ENCODE results near the gene DOHH. TPM values are rescaled to one million over a fixed set of nuclear protein-coding genes. Genes with fewer than 3 reads are reported as not detected.
A peak's percentile ranks its signal among the peaks of the same experiment; 100 is the strongest.

DOHH gene
- total and polyA plus RNA-seq, 2 donors (not counting 3 experiments of a cell fraction or from before 2014, with no cell fraction given): 8.7 to 15.2 TPM

DNA sequence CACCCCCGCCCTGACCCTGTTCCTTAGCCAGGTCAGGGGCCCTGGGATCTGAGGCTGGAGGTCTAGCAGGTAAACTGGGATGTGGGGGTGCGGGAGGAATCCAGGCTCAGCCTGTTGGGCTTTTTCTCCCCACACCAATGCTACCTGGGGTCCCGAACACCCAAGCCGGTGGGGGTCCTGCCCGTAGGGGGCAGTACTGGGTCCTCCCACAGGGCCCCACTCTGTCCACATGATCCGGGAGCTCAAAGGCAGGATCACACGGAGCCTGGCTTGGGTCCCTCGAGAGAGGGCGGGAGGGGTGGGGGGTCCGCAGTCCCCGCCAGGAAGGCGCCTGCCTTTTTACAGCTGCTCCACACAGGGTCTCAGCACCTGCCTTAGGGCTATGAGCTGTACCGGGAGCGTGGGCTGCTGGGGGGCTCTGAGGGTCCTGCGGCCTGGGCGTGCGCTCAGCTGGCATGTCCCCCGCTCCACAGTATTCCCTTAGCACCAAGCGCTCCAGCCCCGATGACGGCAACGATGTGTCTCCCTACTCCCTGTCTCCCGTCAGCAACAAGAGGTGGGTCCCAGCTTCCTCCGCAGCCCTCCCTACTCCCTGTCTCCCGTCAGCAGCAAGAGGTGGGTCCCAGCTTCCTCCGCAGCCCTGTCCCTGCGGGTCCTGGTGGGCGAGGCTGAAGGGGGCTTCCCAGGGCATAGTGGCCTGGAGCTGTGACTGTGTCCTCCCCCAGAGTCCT, 26.2 kb upstream of the DOHH start:
- POLR2A ChIA-PET: no interaction called here
- H3K27ac ChIP-seq (ENCODE audit: insufficient read depth, low read depth, low read length): no peak overlapping the region
- no peaks in the 10 kb centered on the region for H4K20me1 ChIP-seq (replicated peaks; ENCODE audit: control insufficient read depth, extremely low read depth, insufficient read depth, low read length)
- H3K9me1 ChIP-seq (replicated peaks; ENCODE audit: control insufficient read depth, extremely low read depth, insufficient read depth, low read length): no peaks in the 10 kb centered on the region
- CTCF ChIA-PET: interaction anchor here (1.0 to 1.4 kb wide), 2 partner anchors 18 to 96 kb away, joined by 3 to 5 read pairs; no protein-coding TSS in a partner anchor
- H3K9ac ChIP-seq (replicated peaks; ENCODE audit: extremely low read depth, insufficient read depth, low read length): no peak overlapping the region
- DNase-seq (ENCODE audit: low read depth, low spot score) (no peak), FAIRE-seq (no peak)
- no peak overlapping the region for H3K4me3 ChIP-seq (replicated peaks in 1 of 3; ENCODE audit: insufficient read depth in 1 of 3, low read depth in 1 of 3, low read length in 3 of 3)
- H3K36me3 ChIP-seq (ENCODE audit: control insufficient read depth in 2 of 2, extremely low read depth in 1 of 2, insufficient read depth in 2 of 2, low read length in 2 of 2): peaks cover 5 to 51% of the 10 kb centered on the region in 2 experiments
- no TSS peak for BruUV-seq (replicated peaks)
- intact Hi-C loops (cut with micrococcal nuclease): no loop called here
- H3K9me3 ChIP-seq (replicated peaks; ENCODE audit: control insufficient read depth, insufficient read depth, low read length): no peaks in the 10 kb centered on the region
- dilution Hi-C loops (cut with MboI; ENCODE audit: extremely low pct_ligation_motif_present, low sequenced_read_pairs): no loop called here
- no peaks in the 10 kb centered on the region for H3K4me1 ChIP-seq (ENCODE audit: control insufficient read depth, extremely low read depth, insufficient read depth, low read length)
- no peak for TF ChIP-seq FOS (IDR thresholded peaks at IDR 0.05; ENCODE audit: borderline replicate concordance, insufficient read depth, low read length)
- TF ChIP-seq, protein P1, sequence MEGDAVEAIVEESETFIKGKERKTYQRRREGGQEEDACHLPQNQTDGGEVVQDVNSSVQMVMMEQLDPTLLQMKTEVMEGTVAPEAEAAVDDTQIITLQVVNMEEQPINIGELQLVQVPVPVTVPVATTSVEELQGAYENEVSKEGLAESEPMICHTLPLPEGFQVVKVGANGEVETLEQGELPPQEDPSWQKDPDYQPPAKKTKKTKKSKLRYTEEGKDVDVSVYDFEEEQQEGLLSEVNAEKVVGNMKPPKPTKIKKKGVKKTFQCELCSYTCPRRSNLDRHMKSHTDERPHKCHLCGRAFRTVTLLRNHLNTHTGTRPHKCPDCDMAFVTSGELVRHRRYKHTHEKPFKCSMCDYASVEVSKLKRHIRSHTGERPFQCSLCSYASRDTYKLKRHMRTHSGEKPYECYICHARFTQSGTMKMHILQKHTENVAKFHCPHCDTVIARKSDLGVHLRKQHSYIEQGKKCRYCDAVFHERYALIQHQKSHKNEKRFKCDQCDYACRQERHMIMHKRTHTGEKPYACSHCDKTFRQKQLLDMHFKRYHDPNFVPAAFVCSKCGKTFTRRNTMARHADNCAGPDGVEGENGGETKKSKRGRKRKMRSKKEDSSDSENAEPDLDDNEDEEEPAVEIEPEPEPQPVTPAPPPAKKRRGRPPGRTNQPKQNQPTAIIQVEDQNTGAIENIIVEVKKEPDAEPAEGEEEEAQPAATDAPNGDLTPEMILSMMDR (IDR thresholded peaks at IDR 0.05; ENCODE audit: extremely low read depth in 1 of 2, insufficient read depth in 1 of 2, low read depth in 1 of 2, low read length in 2 of 2): peak in 1 of 2 donors; percentile 24
- H3K79me2 ChIP-seq (ENCODE audit: control insufficient read depth, insufficient read depth, low read length): peaks cover 7% of the 10 kb centered on the region
- H3K27me3 ChIP-seq (ENCODE audit: control insufficient read depth in 2 of 2, insufficient read depth in 2 of 2, low read length in 2 of 2): no peaks in the 10 kb centered on the region
- no peak overlapping the region for H3K4me2 ChIP-seq (ENCODE audit: insufficient read depth, low read length)
- no peak overlapping the region for H2AFZ ChIP-seq (ENCODE audit: low read depth, low read length)

GRCh38 chr19:3524904-3525451, 24.5 kb upstream of the DOHH start:
- FAIRE-seq (no peak), DNase-seq (ENCODE audit: low read depth, low spot score) (no peak)
- H3K4me3 ChIP-seq (replicated peaks in 1 of 3; ENCODE audit: insufficient read depth in 1 of 3, low read depth in 1 of 3, low read length in 3 of 3): no peak overlapping the region
- no TSS peak for BruUV-seq (replicated peaks)
- peaks cover 20% of the 10 kb centered on the region for H3K79me2 ChIP-seq (ENCODE audit: control insufficient read depth, insufficient read depth, low read length)
- POLR2A ChIA-PET: no interaction called here
- H3K9ac ChIP-seq (replicated peaks; ENCODE audit: extremely low read depth, insufficient read depth, low read length): no peak overlapping the region
- H4K20me1 ChIP-seq (replicated peaks; ENCODE audit: control insufficient read depth, extremely low read depth, insufficient read depth, low read length): no peaks in the 10 kb centered on the region
- H2AFZ ChIP-seq (ENCODE audit: low read depth, low read length): no peak overlapping the region
- no peak overlapping the region for H3K4me2 ChIP-seq (ENCODE audit: insufficient read depth, low read length)
- H3K9me3 ChIP-seq (replicated peaks; ENCODE audit: control insufficient read depth, insufficient read depth, low read length): no peaks in the 10 kb centered on the region
- H3K27ac ChIP-seq (ENCODE audit: insufficient read depth, low read depth, low read length): no peak overlapping the region
- CTCF ChIA-PET: no interaction called here
- no peaks in the 10 kb centered on the region for H3K4me1 ChIP-seq (ENCODE audit: control insufficient read depth, extremely low read depth, insufficient read depth, low read length)
- peaks cover 0 to 44% of the 10 kb centered on the region in 2 experiments for H3K36me3 ChIP-seq (ENCODE audit: control insufficient read depth in 2 of 2, extremely low read depth in 1 of 2, insufficient read depth in 2 of 2, low read length in 2 of 2)
- TF ChIP-seq GATA2 (IDR thresholded peaks at IDR 0.05; ENCODE audit: insufficient read depth, insufficient read length, low read depth, low read length) (no peak), EZH2 (IDR thresholded peaks at IDR 0.05; ENCODE audit: borderline replicate concordance, low read depth, low read length, severe bottlenecking) (no peak), POLR2AphosphoS5 (IDR thresholded peaks at IDR 0.05; ENCODE audit: insufficient read depth, low read depth, low read length) (no peak), MYC (IDR thresholded peaks at IDR 0.05; ENCODE audit: low read depth, low read length) (no peak), POLR2A (IDR thresholded peaks at IDR 0.05; ENCODE audit: low read depth, low read length) (no peak), FOS (IDR thresholded peaks at IDR 0.05; ENCODE audit: borderline replicate concordance, insufficient read depth, low read length) (no peak), JUN (IDR thresholded peaks at IDR 0.05; ENCODE audit: borderline replicate concordance, insufficient read depth, insufficient read length, low read depth) (no peak)
- TF ChIP-seq, protein P2, sequence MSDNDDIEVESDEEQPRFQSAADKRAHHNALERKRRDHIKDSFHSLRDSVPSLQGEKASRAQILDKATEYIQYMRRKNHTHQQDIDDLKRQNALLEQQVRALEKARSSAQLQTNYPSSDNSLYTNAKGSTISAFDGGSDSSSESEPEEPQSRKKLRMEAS (IDR thresholded peaks at IDR 0.05; ENCODE audit: insufficient read depth, insufficient read length): no peak
- TF ChIP-seq, protein P1 (IDR thresholded peaks at IDR 0.05; ENCODE audit: extremely low read depth in 1 of 2, insufficient read depth in 1 of 2, low read depth in 1 of 2, low read length in 2 of 2): no peak
- no peaks in the 10 kb centered on the region for H3K27me3 ChIP-seq (ENCODE audit: control insufficient read depth in 2 of 2, insufficient read depth in 2 of 2, low read length in 2 of 2)
- no peaks in the 10 kb centered on the region for H3K9me1 ChIP-seq (replicated peaks; ENCODE audit: control insufficient read depth, extremely low read depth, insufficient read depth, low read length)
- intact Hi-C loops (cut with micrococcal nuclease): no loop called here
- dilution Hi-C loops (cut with MboI; ENCODE audit: extremely low pct_ligation_motif_present, low sequenced_read_pairs): no loop called here

Data from endothelial cell of umbilical vein (primary cell).